Liver (tissue), 9 donors: ENCODE data around the gene CRYGA. TPM values are rescaled to one million over a fixed set of nuclear protein-coding genes. Genes with fewer than 3 reads are reported as not detected.

ENCODE experiments used
- DNase-seq: peaks from one replicate; pipeline ENCODE4 v3.0.0-alpha.2; 2017; ENCODE audit warnings: low spot score
- H3K27ac ChIP-seq, 2 donors: one replicate each; pipeline ENCODE4 v1.7.0; 2013; ENCODE audit warnings: inconsistent platforms in 2 of 2, low read length in 2 of 2, control low read depth in 1 of 2, low read depth in 1 of 2, mild to moderate bottlenecking in 1 of 2
- H3K27me3 ChIP-seq, 4 donors: one replicate each; pipeline versions ENCODE4 v1.6.1 to v1.7.0; 2013; ENCODE audit warnings: low read length in 3 of 4, inconsistent platforms in 1 of 4, mild to moderate bottlenecking in 1 of 4, moderate library complexity in 1 of 4; ENCODE audit not compliant: control insufficient read depth in 4 of 4, insufficient read depth in 4 of 4
- H3K36me3 ChIP-seq, 4 donors: one replicate each; pipeline versions ENCODE4 v1.6.1 to v1.7.0; 2013; ENCODE audit warnings: low read length in 3 of 4, mild to moderate bottlenecking in 3 of 4, low read depth in 1 of 4, moderate library complexity in 1 of 4; ENCODE audit not compliant: control insufficient read depth in 4 of 4, insufficient read depth in 3 of 4
- H3K4me1 ChIP-seq, 4 donors: one replicate each; pipeline versions ENCODE4 v1.6.1 to v1.7.0; 2013; ENCODE audit warnings: low read length in 3 of 4, mild to moderate bottlenecking in 3 of 4, moderate library complexity in 1 of 4; ENCODE audit not compliant: control insufficient read depth in 4 of 4, insufficient read depth in 4 of 4
- H3K4me3 ChIP-seq, 3 donors: one replicate each; pipeline versions ENCODE4 v1.6.1 to v1.7.0; 2013; ENCODE audit warnings: low read length in 3 of 3, control low read depth in 1 of 3, low read depth in 1 of 3, mild to moderate bottlenecking in 1 of 3
- H3K9ac ChIP-seq, 2 donors: one replicate each; pipeline ENCODE4 v1.7.0; 2013; ENCODE audit warnings: low read length in 2 of 2, mild to moderate bottlenecking in 2 of 2, moderate library complexity in 2 of 2, control low read depth in 1 of 2, low read depth in 1 of 2
- H3K9me3 ChIP-seq, 4 donors: one replicate each; pipeline versions ENCODE4 v1.6.1 to v1.7.0; 2013; ENCODE audit warnings: low read length in 3 of 4; ENCODE audit not compliant: control insufficient read depth in 4 of 4
- ATF3 ChIP-seq: IDR thresholded peaks from 2 replicates; pipeline ENCODE4 v1.6.1; 2016; ENCODE audit warnings: antibody characterized with exemption
- CTCF ChIP-seq: fragments of 150-350 bp; IDR thresholded peaks from 2 replicates; pipeline ENCODE4 v1.5.1; 2017; ENCODE audit warnings: improper control_type of control experiment, low read depth, low read length; ENCODE audit not compliant: missing input control
- EGR1 ChIP-seq, 2 donors: IDR thresholded peaks; 2 replicates each; pipeline ENCODE4 v1.6.1; 2016 to 2018; ENCODE audit warnings: antibody characterized with exemption in 2 of 2, low read depth in 2 of 2
- FOXA1 ChIP-seq: IDR thresholded peaks from 2 replicates; pipeline ENCODE4 v1.6.1; 2016; ENCODE audit warnings: antibody characterized with exemption
- FOXA2 ChIP-seq: IDR thresholded peaks from 2 replicates; pipeline ENCODE4 v1.6.1; 2016; ENCODE audit warnings: antibody characterized with exemption
- GABPA ChIP-seq, 2 donors: IDR thresholded peaks in 1 of 2; conservative IDR thresholded peaks in 1 of 2; 2 replicates each; pipeline ENCODE4 v1.6.1; 2016; ENCODE audit warnings: antibody characterized with exemption in 2 of 2, mild to moderate bottlenecking in 1 of 2, moderate library complexity in 1 of 2
- HNF4A ChIP-seq, 2 donors: conservative IDR thresholded peaks; 2 replicates each; pipeline ENCODE4 v1.6.1; 2016; ENCODE audit warnings: antibody characterized with exemption in 2 of 2, mild to moderate bottlenecking in 2 of 2
- HNF4G ChIP-seq: IDR thresholded peaks from 2 replicates; pipeline ENCODE4 v1.6.1; 2016; ENCODE audit warnings: antibody characterized with exemption
- JUND ChIP-seq, 2 donors: IDR thresholded peaks; 2 replicates each; pipeline ENCODE4 v1.6.1; 2016; ENCODE audit warnings: antibody characterized with exemption in 2 of 2
- NR2F2 ChIP-seq: IDR thresholded peaks from 2 replicates; pipeline ENCODE4 v1.6.1; 2016; ENCODE audit warnings: antibody characterized with exemption
- RAD21 ChIP-seq, 2 donors: IDR thresholded peaks; 2 replicates each; pipeline ENCODE4 v1.6.1; 2016; ENCODE audit warnings: antibody characterized with exemption in 2 of 2, mild to moderate bottlenecking in 2 of 2
- REST ChIP-seq: IDR thresholded peaks from 2 replicates; pipeline ENCODE4 v1.6.1; 2016; ENCODE audit warnings: antibody characterized with exemption, mild to moderate bottlenecking
- SP1 ChIP-seq: IDR thresholded peaks from 2 replicates; pipeline ENCODE4 v1.6.1; 2018; ENCODE audit warnings: antibody characterized with exemption, mild to moderate bottlenecking
- TAF1 ChIP-seq: conservative IDR thresholded peaks from 2 replicates; pipeline ENCODE4 v1.6.1; 2016; ENCODE audit warnings: antibody characterized with exemption, mild to moderate bottlenecking
- YY1 ChIP-seq: IDR thresholded peaks from 2 replicates; pipeline ENCODE4 v1.6.1; 2016; ENCODE audit warnings: antibody characterized with exemption, mild to moderate bottlenecking
- ZBTB33 ChIP-seq: IDR thresholded peaks from 2 replicates; pipeline ENCODE4 v1.6.1; 2016; ENCODE audit warnings: antibody characterized with exemption
- WGBS: extraction: QIAGEN DNeasy Blood & Tissue Kit; methylation state at CpG from one replicate; pipeline ENCODE4 v1.1.7; 2013; 5-methylcytosine and 5-hydroxymethylcytosine counted together
- polyA plus RNA-seq, 2 donors: library from polyadenylated mRNA; stranded (reverse) in 1 of 2; unstranded in 1 of 2; fragments of 200-250 nt in 1 of 2; fragments of >200 nt in 1 of 2; fragmentation: Nextera tagmentation in 1 of 2; extraction: Ambion mirVana in 1 of 2; gene quantifications; one replicate each; pipeline versions ENCODE4 v1.2.1 to v1.2.3, GENCODE V29; 2013 to 2015
- total RNA-seq, 2 donors: library from RNA; depleted of rRNA; stranded (reverse); fragments of >200 nt; gene quantifications; one replicate each; pipeline ENCODE4 v1.2.3, GENCODE V29; 2014
- donor health status: healthy.
- donor health status: healthy.
- donor health status: healthy.
- donor health status: healthy.
- donor health status: healthy.

CRYGA gene
- total and polyA plus RNA-seq, 4 donors, result not detected

- no peaks in the 10 kb centered on the region for H3K27me3 ChIP-seq
- H3K4me3 ChIP-seq, result no peak overlapping the region
- H3K4me1 ChIP-seq, result no peaks in the 10 kb centered on the region
- no peak for DNase-seq
- WGBS, result 93% methylated on average over 3 of the region's 3 CpGs
- H3K9me3 ChIP-seq, result no peaks in the 10 kb centered on the region
- H3K36me3 ChIP-seq, result no peaks in the 10 kb centered on the region
- H3K27ac ChIP-seq, result no peak overlapping the region
- no peak overlapping the region for H3K9ac ChIP-seq
- no peak for TF ChIP-seq HNF4G
- TF ChIP-seq RAD21 (IDR thresholded peaks at IDR 0.05), result no peak
- no peak for TF ChIP-seq GABPA (IDR thresholded peaks at IDR 0.05 in 1 of 2, conservative IDR thresholded peaks at IDR 0.05 in 1 of 2)
- TF ChIP-seq SP1, result no peak
- no peak for TF ChIP-seq NR2F2
- TF ChIP-seq TAF1, result no peak
- no peak for TF ChIP-seq ATF3
- TF ChIP-seq YY1, result no peak
- TF ChIP-seq JUND (IDR thresholded peaks at IDR 0.05), result no peak
- no peak for TF ChIP-seq REST
- no peak for TF ChIP-seq FOXA1
- TF ChIP-seq ZBTB33, result no peak
Measured at GRCh38 chr2:208195531-208195930, 32.1 kb upstream of the CRYGA start.

- TF ChIP-seq NR2F2, result no peak
- TF ChIP-seq FOXA1, result no peak
- no peak for TF ChIP-seq ATF3
- no peak for TF ChIP-seq CTCF
- TF ChIP-seq EGR1 (IDR thresholded peaks at IDR 0.05; ENCODE audit: low read depth in 2 of 2), result no peak
- no peak for TF ChIP-seq HNF4A (conservative IDR thresholded peaks at IDR 0.05)
- no peak for TF ChIP-seq HNF4G
- TF ChIP-seq JUND (IDR thresholded peaks at IDR 0.05), result no peak
- no peak for TF ChIP-seq FOXA2
- TF ChIP-seq YY1, result no peak
- Histone ChIP-seq H3K4me3 (no peak overlapping the region), H3K9ac (no peak overlapping the region), H3K27me3 (no peaks in the 10 kb centered on the region), H3K27ac (no peak overlapping the region), H3K9me3 (no peaks in the 10 kb centered on the region), H3K36me3 (no peaks in the 10 kb centered on the region), H3K4me1 (no peaks in the 10 kb centered on the region)
- no peak for DNase-seq
- 85% methylated on average over 8 of the region's 8 CpGs for WGBS
Measured at GRCh38 chr2:208192611-208193236, 29.3 kb upstream of the CRYGA start.
